GM19395 (cell line): ENCODE results near the gene STT3B.

Experiments
- ATAC-seq: cut with Tn5 transposase; IDR thresholded peaks from one replicate; pipeline ENCODE4 v1.9.1; 2021; ENCODE audit warnings: mild to moderate bottlenecking, moderate library complexity; ENCODE audit not compliant: unreplicated experiment

Gene STT3B

DNA sequence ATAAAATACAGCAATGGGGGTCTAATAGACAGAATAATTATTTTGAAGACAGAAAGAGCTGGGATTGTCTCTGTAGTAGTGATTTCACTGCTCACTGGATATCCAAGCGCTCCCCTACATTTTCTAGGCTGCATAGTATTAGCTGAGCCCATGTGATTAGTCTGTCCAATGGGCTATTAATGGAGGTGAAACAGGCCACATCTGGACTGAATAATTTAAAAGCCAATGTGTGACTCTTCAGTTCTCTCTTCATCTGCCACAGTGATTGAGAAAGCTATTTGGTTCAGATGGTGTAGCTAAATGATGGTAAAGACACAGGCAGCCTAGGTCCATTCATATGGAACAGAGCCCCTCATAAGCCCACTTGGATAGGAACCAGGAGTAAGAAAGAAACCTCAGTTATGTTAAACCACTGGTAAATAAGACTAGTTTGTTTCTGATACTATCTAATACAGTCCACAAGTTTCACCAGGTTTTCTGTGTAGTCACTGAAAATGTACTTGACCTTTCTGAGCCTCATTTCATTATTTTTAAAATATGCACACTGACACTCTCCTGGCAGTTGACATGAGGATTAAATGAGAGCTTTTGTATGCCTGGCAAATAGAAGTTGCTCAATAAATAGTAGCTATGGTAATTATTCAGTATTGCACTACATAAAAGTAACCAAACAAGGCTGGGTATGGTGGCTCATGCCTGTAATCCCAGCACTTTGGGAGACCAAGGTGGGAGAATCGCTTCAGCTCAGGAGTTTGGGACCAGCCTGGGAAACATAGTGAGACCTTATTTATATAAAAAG is 17.0 kb upstream of the STT3B start:
- ATAC-seq, result no peak

- ATAC-seq, result no peak
Observed at GRCh38 chr3:31516757-31517156, 16.0 kb upstream of the STT3B start.

DNA sequence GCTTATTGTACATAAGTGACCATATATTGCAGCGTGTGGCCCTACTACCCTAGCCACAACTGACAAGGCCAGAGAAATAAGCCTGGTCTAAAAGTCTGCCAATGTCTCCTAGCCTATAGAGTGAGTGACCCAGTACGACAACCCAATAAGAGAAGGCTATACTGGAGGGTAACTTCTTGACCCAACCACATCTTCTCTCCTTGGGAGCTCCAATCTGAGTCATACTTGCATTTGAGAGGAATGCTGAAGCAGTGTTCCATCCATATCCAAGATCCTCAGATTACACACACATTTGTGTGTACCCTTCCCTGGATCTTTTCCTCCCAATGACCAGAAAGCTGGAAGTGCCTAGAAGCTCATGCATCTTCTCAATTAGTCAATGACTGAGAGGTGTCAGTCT is 11.3 kb upstream of the STT3B start:
- no peak for ATAC-seq

DNA sequence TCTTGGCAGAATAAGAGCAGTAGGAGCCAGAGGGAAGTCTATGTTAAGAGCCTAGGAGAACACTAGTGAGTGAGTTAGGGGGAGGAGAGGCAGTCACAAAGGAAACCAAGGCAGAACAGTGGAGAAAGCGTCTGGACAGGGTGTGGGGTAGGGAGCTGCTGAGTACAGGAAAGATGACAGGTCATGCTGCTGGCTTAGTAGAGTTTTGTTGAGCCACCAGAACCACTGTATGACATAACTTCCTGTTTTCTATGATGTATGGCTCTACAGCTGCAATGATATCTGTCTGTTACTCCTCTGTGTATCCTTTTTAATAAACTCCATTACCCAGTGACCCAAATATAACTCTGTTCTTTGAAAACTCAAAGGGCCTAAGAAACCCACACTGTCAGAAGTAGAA is 10.6 kb upstream of the STT3B start:
- no peak for ATAC-seq

GRCh38 chr3:31523543-31523942 is 9.2 kb upstream of the STT3B start:
- ATAC-seq, result no peak

- no peak for ATAC-seq
Observed at GRCh38 chr3:31525532-31525931, 7.2 kb upstream of the STT3B start.

DNA sequence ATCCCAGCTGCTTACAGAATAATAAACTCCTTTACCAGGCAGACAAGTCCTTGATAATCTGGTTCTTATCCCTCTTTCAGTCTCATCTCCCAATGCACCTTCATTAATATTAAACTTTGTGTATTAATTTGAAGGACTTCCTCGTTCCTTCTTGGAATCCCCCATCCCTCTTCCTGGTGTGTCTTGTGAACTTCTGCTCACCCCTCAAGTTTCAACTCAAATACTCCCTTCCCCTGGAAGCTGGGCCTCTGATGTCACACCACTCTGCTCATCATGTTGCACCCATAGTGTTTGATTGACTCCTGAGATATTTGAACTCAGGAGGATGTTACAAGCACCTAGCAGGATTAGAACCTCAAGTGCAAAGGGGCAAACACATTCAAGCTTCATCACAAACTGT is 3.3 kb upstream of the STT3B start:
- no peak for ATAC-seq

DNA sequence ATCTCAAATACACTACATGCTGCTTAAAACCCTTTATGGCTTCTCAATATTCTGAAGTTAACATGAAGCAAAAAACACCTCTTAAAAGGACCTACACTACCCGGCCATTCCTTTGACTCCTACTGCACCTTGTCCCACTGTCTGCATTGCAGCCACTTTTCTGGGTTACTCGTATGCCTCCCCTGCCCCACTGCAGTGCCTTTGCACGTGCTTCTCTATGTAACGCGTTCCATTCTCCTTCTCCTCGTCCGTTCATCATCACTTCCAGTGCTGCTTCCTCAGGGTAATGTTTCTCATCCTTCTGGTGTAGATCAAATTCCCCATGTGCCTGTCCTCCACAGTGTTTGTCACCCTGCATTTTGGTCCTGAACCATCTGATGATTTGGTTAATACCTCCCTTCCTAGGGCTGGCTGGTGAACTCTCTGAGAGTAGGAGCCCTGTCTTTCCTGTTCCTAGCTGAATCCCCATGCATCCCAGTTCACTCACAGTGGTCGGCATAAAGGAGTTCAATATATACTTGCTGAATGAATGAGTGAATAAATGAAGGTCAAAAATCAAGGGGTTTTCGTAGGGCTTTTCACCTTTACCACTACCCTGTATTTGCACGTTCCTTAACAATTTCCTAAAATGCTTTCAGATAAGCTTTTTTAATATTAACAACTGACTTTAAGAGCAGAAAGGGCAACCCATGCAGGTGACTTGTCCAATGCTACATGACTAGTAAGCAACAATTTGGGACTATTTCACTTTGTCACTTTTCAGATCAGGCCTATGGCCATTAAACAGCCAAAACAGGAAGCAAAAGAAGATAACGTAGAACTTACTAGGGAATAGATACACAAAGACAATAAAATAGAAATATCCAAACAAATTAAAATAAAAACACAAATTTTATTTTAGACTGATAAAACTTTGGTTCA is 2.4 kb upstream of the STT3B start:
- ATAC-seq, result no peak

GRCh38 chr3:31530960-31531335 is 1.8 kb upstream of the STT3B start:
- no peak for ATAC-seq

DNA sequence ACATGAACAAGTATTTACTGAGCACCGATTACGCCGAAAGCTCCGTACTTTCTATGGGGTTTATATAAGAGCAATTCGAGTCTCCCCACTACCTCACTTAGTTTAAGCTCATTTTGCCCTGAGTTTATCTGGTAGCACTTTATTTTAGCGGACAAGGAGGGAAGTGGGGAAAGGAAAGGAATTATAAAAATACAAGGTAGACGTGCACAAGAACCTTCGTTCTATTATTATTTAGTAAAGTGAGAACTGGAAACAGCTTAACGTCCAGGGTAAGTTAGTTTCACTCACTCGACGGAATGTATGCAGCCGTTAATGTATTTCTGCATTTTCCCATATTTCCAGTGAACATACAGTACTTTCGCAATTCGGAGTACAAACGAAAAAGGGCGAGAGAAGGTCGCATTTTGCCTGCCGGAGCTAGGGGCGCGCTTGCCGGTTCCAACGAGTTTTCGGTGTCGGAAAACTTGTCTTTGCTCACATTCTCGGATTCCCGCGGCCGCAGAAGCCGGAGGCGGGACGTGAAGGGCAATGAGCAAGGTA is 1.2 kb upstream of the STT3B start:
- no peak for ATAC-seq

DNA sequence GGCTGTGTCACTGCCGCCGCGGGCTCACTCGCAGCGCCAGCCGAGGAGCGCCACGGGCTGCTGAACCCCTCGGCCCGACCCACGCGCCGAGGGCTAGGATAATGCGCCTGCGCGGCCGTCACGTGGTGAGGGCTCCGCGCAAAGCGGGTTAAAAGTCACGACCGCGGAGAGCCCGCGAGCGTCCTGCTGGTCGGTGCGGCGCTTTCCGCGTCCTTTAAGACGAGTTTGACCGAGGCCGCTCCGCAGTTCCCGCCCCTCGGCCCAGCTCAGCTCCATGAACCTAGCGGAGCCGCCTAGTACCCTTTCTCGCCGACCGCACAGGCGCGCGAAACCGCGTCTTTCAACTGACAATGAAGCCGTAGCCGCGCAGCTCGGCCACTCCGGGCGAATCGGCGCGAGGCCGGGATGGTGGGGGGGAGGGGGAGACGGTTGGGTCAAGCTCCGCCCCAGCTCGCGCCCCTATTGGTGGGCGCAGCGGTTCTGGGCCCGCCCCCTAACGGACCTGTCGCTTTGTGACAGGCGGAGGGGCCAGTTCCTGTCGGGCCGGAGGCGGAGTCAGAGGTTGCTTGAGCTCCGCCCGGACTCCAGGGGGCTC is 636 bp upstream of the STT3B start:
- ATAC-seq, result peak; percentile 79

GRCh38 chr3:31533169-31534064 is 692 bp downstream of the STT3B start:
- peak; percentile 2 for ATAC-seq

GRCh38 chr3:31534065-31534425 is 1.3 kb downstream of the STT3B start:
- no peak for ATAC-seq

DNA sequence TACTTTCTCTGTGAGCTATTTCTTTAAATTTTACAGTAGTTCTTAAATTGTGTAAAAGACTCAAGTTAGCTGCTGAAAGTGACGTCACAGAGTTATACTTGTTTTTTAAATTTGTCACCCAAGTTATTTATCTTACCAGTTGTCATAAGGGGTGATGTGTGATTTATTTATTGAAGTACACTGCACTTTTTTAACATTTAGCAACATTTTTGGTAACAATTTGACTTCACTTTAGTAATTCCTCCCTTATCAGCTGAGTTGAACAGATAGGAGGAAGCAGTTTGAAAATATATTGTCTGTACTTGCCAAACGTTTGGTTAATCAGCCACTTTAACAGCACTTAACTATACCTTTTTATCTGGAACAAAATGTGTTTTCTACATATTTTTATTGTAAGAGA is 3.8 kb downstream of the STT3B start:
- ATAC-seq, result no peak

DNA sequence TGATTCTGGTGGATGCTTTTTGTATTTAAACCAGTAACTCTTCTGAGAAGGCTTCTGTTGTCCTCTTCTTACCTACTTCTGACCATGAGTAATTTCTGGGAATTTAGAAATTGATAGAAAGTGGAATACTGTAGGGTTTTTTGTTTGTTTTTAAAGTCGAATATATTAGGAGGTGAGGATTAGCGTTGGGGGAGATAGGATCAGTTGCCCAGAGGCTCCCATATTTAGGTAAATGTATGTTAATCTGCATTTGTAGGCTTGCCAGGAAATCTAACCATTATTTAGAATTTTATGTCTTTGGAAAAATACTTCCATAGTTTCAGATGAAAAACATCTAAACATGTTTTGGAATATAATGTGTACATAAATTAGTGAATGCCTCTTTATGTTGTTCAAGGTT is 6.1 kb downstream of the STT3B start:
- no peak for ATAC-seq

DNA sequence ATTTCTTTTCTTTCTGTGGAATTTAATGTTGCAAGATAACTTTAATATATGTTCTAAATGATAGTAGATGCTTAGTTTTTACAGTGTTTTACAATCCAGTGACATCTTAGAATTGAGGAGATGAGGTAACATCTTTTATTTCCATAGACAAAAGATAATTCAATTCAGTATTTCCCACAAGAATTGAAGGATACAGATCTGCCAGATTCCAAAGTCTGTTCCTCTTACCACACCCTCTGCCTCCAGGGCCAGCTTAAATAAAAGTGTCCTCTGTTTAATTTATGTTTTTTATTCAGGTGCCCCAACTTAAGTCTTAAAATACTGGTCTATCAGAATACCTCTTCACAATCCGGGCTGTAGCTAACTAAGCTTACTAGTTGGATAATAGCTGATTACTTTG is 6.5 kb downstream of the STT3B start:
- ATAC-seq, result no peak

- ATAC-seq, result no peak
Observed at GRCh38 chr3:31541089-31541488, 8.4 kb downstream of the STT3B start.

DNA sequence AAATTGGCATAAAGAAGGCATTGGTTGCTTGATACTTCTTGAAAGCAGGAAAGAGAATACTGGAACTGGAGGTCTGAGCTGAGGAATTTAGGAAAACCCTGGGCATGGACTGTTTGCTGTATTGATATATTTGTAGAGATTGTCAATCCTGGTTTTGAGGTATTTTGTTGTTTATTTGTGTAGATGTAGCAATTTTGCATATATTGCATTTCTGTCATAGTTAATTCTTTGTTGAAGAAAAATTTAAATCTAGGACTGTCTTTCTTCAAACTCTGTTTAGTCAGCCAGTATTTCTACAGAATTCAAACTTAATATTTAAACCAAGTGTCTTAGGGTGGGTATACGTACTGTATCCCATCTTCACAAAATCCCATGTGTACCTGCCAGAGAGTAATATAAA is 9.5 kb downstream of the STT3B start:
- ATAC-seq, result no peak

GRCh38 chr3:31543375-31543774 is 10.7 kb downstream of the STT3B start:
- no peak for ATAC-seq

GRCh38 chr3:31544634-31545033 is 11.9 kb downstream of the STT3B start:
- ATAC-seq, result no peak

GRCh38 chr3:31546162-31546561 is 13.4 kb downstream of the STT3B start:
- ATAC-seq, result no peak
